IPS-18a (cell line): ENCODE measurements around the gene SLC7A9.
"Not testable (repeated sequence)": the region's sequence is repeated elsewhere in the genome, so short reads cannot be mapped to it uniquely, and the experiment has no call there.

Experiments used
- H3K27ac ChIP-seq: one replicate; pipeline ENCODE4 v1.5.1; 2013; ENCODE audit warnings: low read length
- H3K27me3 ChIP-seq: one replicate; pipeline ENCODE4 v1.6.1; 2013; ENCODE audit warnings: mild to moderate bottlenecking, low read length; ENCODE audit not compliant: control insufficient read depth, insufficient read depth
- H3K36me3 ChIP-seq: one replicate; pipeline ENCODE4 v1.6.1; 2013; ENCODE audit warnings: low read depth, low read length; ENCODE audit not compliant: control insufficient read depth
- H3K4me1 ChIP-seq: one replicate; pipeline ENCODE4 v1.6.1; 2013; ENCODE audit warnings: low read depth, low read length; ENCODE audit not compliant: control insufficient read depth
- H3K4me3 ChIP-seq: one replicate; pipeline ENCODE4 v1.5.1; 2013; ENCODE audit warnings: low read length
- H3K9ac ChIP-seq: one replicate; pipeline ENCODE4 v1.6.1; 2013; ENCODE audit warnings: mild to moderate bottlenecking, low read length, moderate library complexity
- H3K9me3 ChIP-seq: one replicate; pipeline ENCODE4 v1.6.1; 2013; ENCODE audit warnings: low read depth, low read length; ENCODE audit not compliant: control insufficient read depth

Gene SLC7A9

DNA sequence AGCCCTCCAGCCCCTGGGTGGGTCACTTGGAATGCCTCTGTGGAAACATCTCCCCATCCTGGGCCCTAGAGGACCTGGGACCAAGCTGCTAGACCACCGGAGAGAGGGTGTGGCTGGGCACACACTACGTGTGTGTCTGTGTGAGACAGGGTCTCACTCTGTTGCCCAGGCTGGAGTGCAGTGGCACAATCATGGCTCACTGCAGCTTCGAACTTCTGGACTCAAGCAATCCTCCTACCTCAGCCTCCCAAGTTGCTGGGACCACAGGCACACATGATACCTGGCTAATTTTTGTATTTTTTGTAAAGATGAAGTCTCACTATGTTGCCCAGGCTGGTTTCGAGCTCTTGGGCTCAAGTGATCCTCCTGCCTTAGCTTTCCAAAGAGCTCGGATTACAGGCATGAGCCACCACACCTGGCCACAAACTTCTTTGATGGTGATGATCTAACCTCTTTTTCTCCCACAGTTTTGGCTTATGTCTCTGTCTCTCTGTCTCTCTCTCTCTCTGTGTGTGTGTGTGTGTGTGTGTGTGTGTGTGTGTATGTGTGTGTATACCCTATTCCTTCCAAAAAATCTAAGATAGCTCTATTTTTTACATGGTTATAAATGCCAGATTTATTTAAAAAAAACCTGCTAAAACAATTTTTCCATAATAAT, 32.1 kb upstream of the SLC7A9 start:
- Histone ChIP-seq H3K36me3 (no peaks in the 10 kb centered on the region), H3K4me1 (peaks cover 8% of the 10 kb centered on the region), H3K27ac (no peak overlapping the region), H3K9ac (no peak overlapping the region), H3K27me3 (no peaks in the 10 kb centered on the region), H3K9me3 (no peaks in the 10 kb centered on the region), H3K4me3 (no peak overlapping the region)

DNA sequence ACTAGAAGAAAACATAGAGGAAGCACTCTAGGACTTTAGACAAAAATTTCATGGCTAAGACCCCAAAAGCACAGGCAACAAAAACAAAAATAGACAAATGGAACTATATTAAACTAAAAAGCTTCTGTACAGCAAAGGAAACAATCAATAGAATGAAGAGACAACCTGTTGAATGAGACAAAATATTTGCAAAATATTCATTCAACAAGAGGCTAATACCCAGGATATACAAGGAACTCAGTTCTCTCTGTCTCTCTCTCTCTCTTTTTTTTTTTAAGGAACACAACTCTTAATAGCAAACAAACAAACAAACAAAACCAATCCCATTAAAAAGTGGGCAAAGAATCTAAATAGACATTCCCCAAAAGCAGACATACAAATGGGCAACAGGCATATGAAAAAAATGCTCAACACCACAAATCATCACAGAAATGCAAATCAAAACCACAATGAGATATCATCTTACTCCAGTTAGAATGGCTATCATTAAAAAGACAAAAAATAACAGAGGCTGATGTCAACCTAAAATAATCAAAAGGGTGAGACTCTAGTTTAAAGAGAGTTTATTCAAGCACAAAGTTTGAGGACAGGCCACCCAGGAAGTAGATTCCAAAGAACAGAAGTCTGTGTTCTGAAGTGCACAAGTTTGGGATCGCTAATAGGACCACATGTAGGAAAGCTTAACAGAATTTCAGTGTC, 27.1 kb upstream of the SLC7A9 start:
- Histone ChIP-seq H3K4me1 (no peaks in the 10 kb centered on the region), H3K27ac (no peak overlapping the region), H3K36me3 (no peaks in the 10 kb centered on the region)

DNA sequence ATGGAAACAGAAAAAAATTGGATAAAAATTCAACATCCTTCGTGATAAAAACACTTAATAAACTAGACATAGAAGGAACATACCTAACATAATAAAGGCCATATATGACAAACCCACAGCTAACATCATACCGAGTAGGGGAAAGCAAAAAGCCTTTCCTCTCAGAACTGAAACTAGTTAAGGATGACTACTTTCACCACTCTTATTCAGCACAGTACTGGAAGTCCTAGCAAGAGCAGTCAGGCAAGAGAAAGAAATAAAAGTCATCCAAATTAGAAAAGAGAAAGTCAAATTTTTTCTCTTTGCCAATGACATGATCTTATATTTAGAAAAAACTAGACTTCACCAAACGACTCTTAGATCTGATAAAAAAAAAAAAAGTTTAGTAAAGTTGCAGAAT, 25.8 kb upstream of the SLC7A9 start:
- no peak overlapping the region for H3K4me3 ChIP-seq
- H3K9me3 ChIP-seq: no peaks in the 10 kb centered on the region
- H3K4me1 ChIP-seq: no peaks in the 10 kb centered on the region
- H3K27ac ChIP-seq: no peak overlapping the region
- no peaks in the 10 kb centered on the region for H3K36me3 ChIP-seq
- H3K9ac ChIP-seq: no peak overlapping the region
- no peaks in the 10 kb centered on the region for H3K27me3 ChIP-seq

More for the DNA sequence above, 27.1 kb upstream of the SLC7A9 start:
- no peaks in the 10 kb centered on the region for H3K27me3 ChIP-seq
- no peak overlapping the region for H3K9ac ChIP-seq
- H3K9me3 ChIP-seq: no peaks in the 10 kb centered on the region
- no peak overlapping the region for H3K4me3 ChIP-seq

DNA sequence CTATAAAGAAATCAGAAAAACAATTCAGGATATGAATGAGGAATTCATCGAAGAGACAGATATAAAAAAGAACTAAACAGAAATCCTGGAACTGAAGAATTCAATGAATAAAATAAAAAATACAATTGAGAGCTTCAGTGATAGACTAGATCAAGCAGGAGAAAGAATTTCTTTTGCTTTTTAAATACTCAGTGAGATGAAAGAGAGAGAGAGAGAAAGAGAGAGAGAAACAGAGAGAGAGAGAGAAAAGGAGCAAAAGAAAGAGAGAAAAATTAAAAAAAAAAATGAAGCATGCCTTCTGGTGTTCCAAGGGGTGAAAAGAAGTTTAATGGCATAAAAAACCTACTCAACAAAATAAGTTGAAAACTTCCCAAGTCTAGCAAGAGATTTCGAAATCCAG, 22.0 kb upstream of the SLC7A9 start:
- no peaks in the 10 kb centered on the region for H3K4me1 ChIP-seq
- no peak overlapping the region for H3K4me3 ChIP-seq
- H3K27me3 ChIP-seq: no peaks in the 10 kb centered on the region
- H3K9me3 ChIP-seq: no peaks in the 10 kb centered on the region
- H3K27ac ChIP-seq: no peak overlapping the region
- H3K9ac ChIP-seq: no peak overlapping the region
- no peaks in the 10 kb centered on the region for H3K36me3 ChIP-seq

DNA sequence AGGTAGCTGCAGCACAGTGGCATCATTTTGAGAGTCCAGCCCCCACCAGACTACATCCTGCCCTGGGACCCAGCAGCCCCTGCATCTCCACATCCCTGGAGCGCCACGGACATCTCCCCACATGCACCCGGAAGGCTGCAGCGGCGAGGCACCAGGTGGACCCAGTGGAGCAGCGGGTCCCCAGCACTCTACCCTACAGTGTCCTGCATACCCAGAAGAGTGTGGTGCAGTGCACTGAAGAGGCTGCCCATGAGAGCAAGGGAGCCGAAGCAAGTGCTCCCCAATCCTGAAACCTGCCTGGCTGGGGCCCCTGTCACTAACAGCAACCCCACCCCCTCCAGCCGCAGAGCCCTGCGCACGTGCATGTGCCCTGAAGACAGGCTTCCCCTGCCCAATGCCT, 21.3 kb upstream of the SLC7A9 start:
- Histone ChIP-seq H3K9me3 (no peaks in the 10 kb centered on the region), H3K4me3 (no peak overlapping the region)

DNA sequence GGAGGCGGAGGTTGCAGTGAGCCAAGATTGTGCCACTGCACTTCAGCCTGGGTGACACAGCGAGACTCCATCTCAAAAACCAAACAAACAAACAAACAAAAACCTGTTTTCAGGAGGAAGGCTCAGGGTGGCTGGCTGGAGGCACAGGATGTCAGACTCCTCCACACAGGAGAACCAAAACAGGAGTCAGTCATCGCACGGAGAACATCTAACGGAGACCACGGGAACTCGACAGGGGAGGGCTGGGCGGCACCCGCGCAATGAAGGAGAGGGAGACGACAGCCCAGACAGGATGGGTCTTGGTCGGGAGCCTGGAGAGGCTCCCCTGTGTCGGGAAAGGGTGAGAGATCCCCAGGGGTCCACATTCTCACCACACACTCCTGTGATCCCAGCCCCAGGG, 20.8 kb upstream of the SLC7A9 start:
- H3K9ac ChIP-seq: no peak overlapping the region
- no peaks in the 10 kb centered on the region for H3K4me1 ChIP-seq
- no peak overlapping the region for H3K27ac ChIP-seq
- no peaks in the 10 kb centered on the region for H3K27me3 ChIP-seq
- H3K4me3 ChIP-seq: no peak overlapping the region
- no peaks in the 10 kb centered on the region for H3K9me3 ChIP-seq
- H3K36me3 ChIP-seq: no peaks in the 10 kb centered on the region

More for the DNA sequence above, 21.3 kb upstream of the SLC7A9 start:
- Histone ChIP-seq H3K36me3 (no peaks in the 10 kb centered on the region), H3K27ac (no peak overlapping the region), H3K9ac (no peak overlapping the region), H3K27me3 (no peaks in the 10 kb centered on the region), H3K4me1 (no peaks in the 10 kb centered on the region)

DNA sequence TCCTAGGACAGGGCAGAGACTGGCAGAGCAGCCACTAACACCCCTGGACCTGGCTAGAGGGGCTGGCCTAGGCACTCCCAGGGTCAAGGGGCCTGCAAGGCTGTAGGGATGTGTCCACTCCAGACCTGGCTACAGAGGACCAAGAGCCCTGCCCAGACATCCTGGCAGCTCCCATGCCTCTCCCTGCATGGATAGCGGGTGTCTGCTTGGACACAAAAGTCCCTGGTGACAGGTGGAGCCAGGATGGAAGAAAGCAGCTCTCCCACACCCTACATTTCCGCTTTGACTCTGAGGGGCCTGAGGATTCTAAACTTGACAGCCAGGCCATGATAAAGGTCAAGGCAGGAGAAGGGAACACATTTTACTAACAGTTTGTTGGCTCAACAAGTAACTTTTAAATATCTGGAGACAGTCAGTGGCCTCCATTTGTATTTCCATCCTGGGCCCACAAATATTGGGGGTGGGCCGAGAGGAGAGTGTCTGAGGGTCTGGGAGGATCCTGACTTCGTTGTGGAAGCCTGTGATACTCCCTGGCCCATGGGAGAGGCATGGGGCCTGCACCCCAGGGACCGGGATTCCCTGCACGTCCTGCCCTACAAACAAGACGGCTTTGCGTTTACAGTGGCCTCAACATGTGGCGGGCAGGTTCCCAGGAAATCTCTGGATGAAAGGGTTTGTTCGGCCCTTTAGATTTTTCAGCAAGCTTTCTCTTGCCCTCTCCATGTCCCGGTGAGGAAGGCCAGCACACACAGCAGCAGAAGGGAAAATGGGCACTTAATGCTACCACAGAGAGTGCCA, 19.8 kb upstream of the SLC7A9 start:
- H3K9me3 ChIP-seq: no peaks in the 10 kb centered on the region
- H3K4me1 ChIP-seq: no peaks in the 10 kb centered on the region
- H3K9ac ChIP-seq: no peak overlapping the region
- no peak overlapping the region for H3K27ac ChIP-seq
- no peaks in the 10 kb centered on the region for H3K27me3 ChIP-seq
- no peak overlapping the region for H3K4me3 ChIP-seq
- no peaks in the 10 kb centered on the region for H3K36me3 ChIP-seq

DNA sequence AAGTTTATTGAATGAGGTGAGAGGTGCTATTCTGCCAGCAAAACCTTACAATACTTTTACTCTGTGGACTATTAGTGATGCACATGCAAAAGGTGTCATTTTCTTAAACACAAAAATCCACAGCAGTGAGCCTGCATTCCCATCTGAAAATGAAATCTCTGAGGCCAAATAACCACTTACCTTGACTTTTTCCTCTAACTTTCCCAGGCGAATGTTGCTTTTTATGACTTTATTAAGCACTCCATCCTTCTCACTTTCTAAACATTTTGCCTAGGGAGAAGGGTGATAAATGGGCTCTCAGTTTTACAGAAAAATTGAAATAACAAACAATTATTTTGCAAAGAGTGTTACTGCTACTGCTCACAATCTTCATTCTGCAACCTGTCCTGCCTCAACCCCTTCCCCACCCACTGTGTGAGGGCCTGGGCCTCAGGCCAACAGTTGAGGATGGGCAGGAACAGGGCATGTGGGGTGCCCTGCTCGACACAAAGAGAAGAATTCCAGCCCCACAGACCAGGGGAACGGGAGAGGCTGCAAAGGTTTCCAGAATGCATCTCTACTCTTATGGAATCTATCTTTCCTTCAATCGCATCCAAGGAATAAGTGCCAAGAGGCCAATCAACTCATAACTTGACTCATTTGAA, 18.1 kb upstream of the SLC7A9 start:
- no peaks in the 10 kb centered on the region for H3K9me3 ChIP-seq

DNA sequence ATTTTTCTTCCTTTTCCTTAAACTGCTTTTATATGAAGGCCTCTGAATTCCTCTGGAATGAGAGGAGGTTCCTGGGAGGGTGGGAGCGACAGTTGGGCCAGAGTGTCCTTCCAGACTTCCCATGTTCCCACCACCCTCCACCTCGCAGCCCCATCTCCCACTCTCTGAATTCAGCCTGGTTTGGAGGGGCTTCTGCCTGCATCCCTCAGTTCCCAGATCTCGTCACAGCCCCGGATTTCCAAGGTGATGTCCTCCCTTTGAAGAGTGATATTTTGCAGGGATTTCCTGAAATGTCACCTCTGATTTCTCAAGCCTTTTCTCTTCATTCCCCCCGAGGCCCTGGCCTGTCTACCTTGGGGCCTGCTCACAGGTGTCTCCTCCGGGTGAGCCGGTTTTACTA, 16.7 kb upstream of the SLC7A9 start:
- Histone ChIP-seq H3K27ac (no peak overlapping the region), H3K27me3 (no peaks in the 10 kb centered on the region), H3K36me3 (no peaks in the 10 kb centered on the region), H3K9ac (no peak overlapping the region), H3K9me3 (no peaks in the 10 kb centered on the region), H3K4me1 (no peaks in the 10 kb centered on the region), H3K4me3 (no peak overlapping the region)

More for the DNA sequence above, 18.1 kb upstream of the SLC7A9 start:
- Histone ChIP-seq H3K36me3 (no peaks in the 10 kb centered on the region), H3K4me3 (no peak overlapping the region), H3K27ac (no peak overlapping the region), H3K9ac (no peak overlapping the region), H3K4me1 (no peaks in the 10 kb centered on the region), H3K27me3 (no peaks in the 10 kb centered on the region)

DNA sequence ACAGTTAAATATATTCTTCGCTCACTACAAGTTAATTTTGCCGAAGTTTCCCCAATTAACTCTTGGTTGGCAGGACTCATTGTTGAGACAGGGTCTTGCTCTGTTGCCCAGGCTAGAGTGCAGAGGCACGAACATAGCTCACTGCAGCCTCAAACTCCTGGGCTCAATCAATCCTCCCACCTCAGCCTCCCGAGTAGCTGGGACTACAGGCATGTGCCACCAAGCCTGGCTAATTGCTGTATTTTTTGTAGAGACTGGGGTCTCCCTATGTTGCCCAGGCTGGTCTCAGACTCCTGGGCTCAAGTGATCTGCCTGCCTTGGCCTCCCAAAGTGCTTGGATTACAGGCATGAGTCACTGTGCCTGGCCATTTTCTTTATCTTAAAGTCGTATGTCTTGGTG, 15.7 kb upstream of the SLC7A9 start:
- H3K4me3 ChIP-seq, H3K9ac ChIP-seq, H3K9me3 ChIP-seq, H3K27ac ChIP-seq, H3K27me3 ChIP-seq, H3K4me1 ChIP-seq, H3K36me3 ChIP-seq: not testable (repeated sequence)

DNA sequence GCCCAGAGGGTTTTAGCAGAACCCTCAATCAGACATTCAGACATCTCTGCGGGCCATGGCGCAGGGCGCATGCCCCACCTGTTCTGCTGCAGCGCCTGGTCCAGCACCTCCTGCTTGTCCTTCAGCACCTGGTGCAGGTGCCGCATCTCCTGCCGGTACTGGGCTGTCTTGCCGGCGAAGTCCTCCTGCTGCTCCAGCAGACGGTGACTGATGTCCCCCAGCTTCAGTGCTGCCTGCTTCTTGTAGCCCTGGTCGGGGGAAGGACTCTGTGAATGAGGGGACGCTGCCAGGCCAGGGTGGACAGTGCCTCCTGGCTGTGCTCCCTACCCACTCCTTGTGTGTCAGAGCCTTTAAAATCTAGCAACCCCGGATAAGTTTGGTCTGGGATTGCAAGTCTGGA, 12.2 kb upstream of the SLC7A9 start:
- H3K27ac ChIP-seq: no peak overlapping the region
- no peak overlapping the region for H3K4me3 ChIP-seq
- no peak overlapping the region for H3K9ac ChIP-seq
- H3K36me3 ChIP-seq: no peaks in the 10 kb centered on the region
- H3K4me1 ChIP-seq: no peaks in the 10 kb centered on the region
- no peaks in the 10 kb centered on the region for H3K27me3 ChIP-seq
- H3K9me3 ChIP-seq: no peaks in the 10 kb centered on the region
